Activated CD8-positive, alpha-beta T cell treated with anti-CD3 and anti-CD28 coated beads for 36 hours (primary cell): ENCODE results near the gene TMCC2. TPM values are rescaled to one million over a fixed set of nuclear protein-coding genes. Genes with fewer than 3 reads are reported as not detected.

ENCODE experiments used
- ATAC-seq: fragments of 200-7000 bp; cut with Tn5 transposase; one replicate; pipeline ENCODE4 v1.10.0; 2021; ENCODE audit warnings: mild to moderate bottlenecking, moderate library complexity
- CTCF ChIA-PET: fragments of 350-600 bp; sonication (Branson Sonifier 250); formaldehyde crosslinking; loops from one replicate; lab custom pipeline; 2021; ENCODE audit warnings: antibody characterized with exemption; lab: Charles Lee
- POLR2A ChIA-PET: fragments of 350-600 bp; sonication (Branson Sonifier 250); formaldehyde crosslinking; loops from one replicate; lab custom pipeline; 2021; ENCODE audit warnings: antibody characterized with exemption; lab: Charles Lee
- DNase-seq: peaks from one replicate; pipeline ENCODE4 v3.0.0-alpha.2; 2020
- H3K27ac Mint-ChIP-seq: one replicate; pipeline ENCODE4 v1.8.0; 2021; ENCODE audit warnings: mild to moderate bottlenecking, mixed read lengths
- H3K27me3 Mint-ChIP-seq: one replicate; pipeline ENCODE4 v1.8.0; 2021; ENCODE audit warnings: mixed read lengths
- H3K36me3 Mint-ChIP-seq: one replicate; pipeline ENCODE4 v1.8.0; 2021; ENCODE audit warnings: low read depth, mixed read lengths
- H3K4me1 Mint-ChIP-seq: one replicate; pipeline ENCODE4 v1.8.0; 2021; ENCODE audit warnings: low read depth, mixed read lengths
- H3K4me3 Mint-ChIP-seq: one replicate; pipeline ENCODE4 v1.8.0; 2021; ENCODE audit warnings: mild to moderate bottlenecking, moderate library complexity, mixed read lengths
- H3K9me3 Mint-ChIP-seq: one replicate; pipeline ENCODE4 v1.8.0; 2021; ENCODE audit warnings: mixed read lengths
- CTCF ChIP-seq: fragments of 200-600 bp; IDR thresholded peaks from one replicate; pipeline ENCODE4 v1.8.0; 2022; ENCODE audit warnings: antibody characterized with exemption, mild to moderate bottlenecking
- intact Hi-C: fragments of 100-400 bp; cut with micrococcal nuclease; formaldehyde crosslinking; loops from one replicate; pipeline ENCODE4 v1.10.0; 2022
- total RNA-seq, 2 experiments: library from RNA; stranded (reverse); gene quantifications; one replicate each; pipeline ENCODE4 v1.2.3, GENCODE V29; 2021

Gene TMCC2
- total RNA-seq, 2 experiments from 2014 or later, result 6.6 to 7.1 TPM

GRCh38 chr1:205317311-205317917 is 89.7 kb downstream of the TMCC2 start:
- no peak overlapping the region for H3K4me3 Mint-ChIP-seq
- H3K4me1 Mint-ChIP-seq, result peaks cover 78% of the 10 kb centered on the region
- H3K27me3 Mint-ChIP-seq, result no peaks in the 10 kb centered on the region
- TF ChIP-seq CTCF, result no peak
- H3K27ac Mint-ChIP-seq, result peak overlapping the region; percentile 73
- ChIA-PET CTCF (interaction anchor here (0.7 to 29.5 kb wide), 6 partner anchors 8 to 89 kb away, joined by 3 to 1285 read pairs (median 4); no protein-coding TSS in a partner anchor), POLR2A (interaction anchor here (1.0 to 14.6 kb wide), 3 partner anchors 12 to 33 kb away, joined by 3 to 158 read pairs (median 3); no protein-coding TSS in a partner anchor)
- no peak for DNase-seq
- intact Hi-C loops, result loop anchor here (1.0 kb wide), 1 partner anchor 16 kb away; no protein-coding TSS in a partner anchor
- H3K9me3 Mint-ChIP-seq, result no peaks in the 10 kb centered on the region
- H3K36me3 Mint-ChIP-seq, result no peaks in the 10 kb centered on the region
- no peak for ATAC-seq

GRCh38 chr1:205318231-205318991 is 90.7 kb downstream of the TMCC2 start:
- H3K27ac Mint-ChIP-seq, result peak overlapping the region; percentile 62
- no peak for DNase-seq

GRCh38 chr1:205319081-205320018 is 91.6 kb downstream of the TMCC2 start:
- peak overlapping the region; percentile 78 for H3K4me3 Mint-ChIP-seq

More at GRCh38 chr1:205318231-205318991, 90.7 kb downstream of the TMCC2 start:
- intact Hi-C loops, result no loop called here
- H3K9me3 Mint-ChIP-seq, result no peaks in the 10 kb centered on the region
- ATAC-seq, result no peak
- H3K4me1 Mint-ChIP-seq, result peaks cover 70% of the 10 kb centered on the region
- H3K27me3 Mint-ChIP-seq, result no peaks in the 10 kb centered on the region
- POLR2A ChIA-PET, result interaction anchor here (0.7 to 14.6 kb wide), 6 partner anchors 8 to 45 kb away, joined by 3 to 158 read pairs (median 3); no protein-coding TSS in a partner anchor
- H3K36me3 Mint-ChIP-seq, result no peaks in the 10 kb centered on the region
- CTCF ChIA-PET, result interaction anchor here (0.8 to 29.5 kb wide), 5 partner anchors 11 to 63 kb away, joined by 3 to 1285 read pairs (median 5); no protein-coding TSS in a partner anchor
- H3K4me3 Mint-ChIP-seq, result peak overlapping the region; percentile 48
- no peak for TF ChIP-seq CTCF

More at GRCh38 chr1:205319081-205320018, 91.6 kb downstream of the TMCC2 start:
- ATAC-seq (peak; percentile 17), DNase-seq (peak; percentile 44)
- POLR2A ChIA-PET, result interaction anchor here (0.7 to 14.6 kb wide), 8 partner anchors 9 to 170 kb away, joined by 3 to 158 read pairs (median 3); no protein-coding TSS in a partner anchor
- CTCF ChIA-PET, result interaction anchor here (0.6 to 29.5 kb wide), 8 partner anchors 8 to 149 kb away, joined by 3 to 1285 read pairs (median 4); no protein-coding TSS in a partner anchor
- no peaks in the 10 kb centered on the region for H3K36me3 Mint-ChIP-seq
- no peaks in the 10 kb centered on the region for H3K27me3 Mint-ChIP-seq
- peak overlapping the region; percentile 64 for H3K27ac Mint-ChIP-seq
- H3K4me1 Mint-ChIP-seq, result peaks cover 66% of the 10 kb centered on the region
- H3K9me3 Mint-ChIP-seq, result no peaks in the 10 kb centered on the region
- intact Hi-C loops, result loop anchor here (2.0 kb wide), 1 partner anchor 35 kb away; no protein-coding TSS in a partner anchor
- TF ChIP-seq CTCF, result no peak
